Stimulated activated CD8-positive, alpha-beta memory T cell treated with anti-CD3 and anti-CD28 coated beads, Interleukin-15, amount 100 ng/mL, for 24 hours (primary cell): Measurements from ENCODE around the gene CYB561D2.

Source experiments
- DNase-seq: peaks from one replicate; pipeline ENCODE4 v3.0.0-alpha.2; 2020; ENCODE audit warnings: low read depth

The CYB561D2 gene

DNA sequence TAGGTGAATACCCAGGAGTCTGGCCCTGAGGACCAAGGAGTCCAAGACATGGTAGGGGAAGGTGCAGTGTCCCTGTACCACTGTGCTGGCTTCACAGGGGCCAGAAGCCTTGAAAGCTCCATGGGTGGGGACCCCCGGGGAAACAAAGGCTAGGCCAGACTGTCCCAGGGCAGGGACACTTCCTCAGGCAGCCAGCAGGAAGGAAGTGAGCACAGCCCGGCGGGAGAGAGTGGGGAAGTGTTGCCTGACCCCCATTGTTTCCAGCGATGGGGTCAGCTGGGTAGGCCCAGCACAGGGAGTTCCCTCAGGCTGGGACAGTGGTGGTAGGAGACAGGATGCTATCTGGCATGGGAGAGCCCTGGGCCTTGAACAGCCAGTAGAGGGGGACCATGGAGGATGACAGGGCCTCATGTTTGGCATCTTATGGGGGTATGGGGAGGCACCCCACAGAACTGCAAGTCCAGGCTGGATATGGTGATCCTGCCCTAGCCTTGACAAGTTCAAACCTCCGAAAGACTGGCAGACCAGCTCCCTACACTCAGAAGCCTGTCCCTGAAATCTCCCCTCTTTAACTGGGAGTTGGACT lies 27.0 kb upstream of the CYB561D2 start:
- no peak for DNase-seq

DNA sequence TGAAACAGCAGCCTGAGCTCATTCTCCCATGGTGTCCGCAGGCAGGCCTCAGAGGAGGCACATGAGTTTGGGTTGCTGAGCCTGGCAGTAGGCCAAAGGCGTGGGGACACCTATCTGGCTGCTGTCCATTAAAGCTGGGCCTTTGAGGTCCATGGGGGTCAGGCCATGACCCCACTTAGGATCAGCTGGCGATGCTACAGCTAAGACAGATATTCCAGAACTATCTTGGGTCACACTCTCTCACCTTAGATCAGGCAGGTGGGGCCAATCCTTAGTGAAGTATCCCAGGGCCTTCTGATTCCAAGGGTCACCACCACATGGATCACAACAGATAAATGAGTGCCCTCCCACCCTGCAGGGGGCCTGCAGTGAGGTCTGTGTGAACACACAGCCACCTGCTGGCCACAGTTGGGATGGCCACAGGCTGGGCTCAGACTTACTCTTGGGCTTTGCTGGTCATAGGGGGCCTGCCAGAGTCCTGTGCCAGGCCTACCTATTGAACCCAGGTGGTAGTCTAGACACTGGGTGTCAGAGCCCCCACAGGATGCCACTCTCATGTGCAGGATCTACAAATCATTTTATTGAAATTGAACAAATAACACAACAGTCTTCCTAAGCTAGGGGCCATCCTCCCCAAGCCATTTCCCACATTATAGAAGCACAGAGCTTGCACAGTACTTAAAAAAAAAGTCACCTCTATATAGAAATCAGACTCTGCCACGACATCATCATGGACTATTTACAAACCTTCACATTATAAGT lies 26.1 kb upstream of the CYB561D2 start:
- DNase-seq = peak; percentile 26

DNA sequence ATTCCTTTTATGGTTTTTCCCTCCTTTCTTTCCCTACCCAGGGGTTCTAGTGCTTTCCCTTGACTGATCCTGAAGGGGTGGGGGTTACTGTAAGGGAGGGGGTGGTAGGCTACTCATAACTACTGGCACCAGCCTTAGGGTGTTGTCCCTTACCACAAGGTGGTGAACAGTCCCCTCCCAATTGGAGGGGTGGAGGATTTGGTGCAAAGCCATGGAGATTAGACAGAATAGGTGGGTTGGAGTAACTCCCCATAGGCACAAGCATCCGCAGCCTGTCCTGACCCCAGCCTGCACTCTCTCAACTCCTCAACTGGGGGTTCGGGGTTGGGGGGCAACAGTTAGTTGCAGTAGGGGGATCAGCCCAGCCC lies 25.6 kb upstream of the CYB561D2 start:
- no peak for DNase-seq

DNA sequence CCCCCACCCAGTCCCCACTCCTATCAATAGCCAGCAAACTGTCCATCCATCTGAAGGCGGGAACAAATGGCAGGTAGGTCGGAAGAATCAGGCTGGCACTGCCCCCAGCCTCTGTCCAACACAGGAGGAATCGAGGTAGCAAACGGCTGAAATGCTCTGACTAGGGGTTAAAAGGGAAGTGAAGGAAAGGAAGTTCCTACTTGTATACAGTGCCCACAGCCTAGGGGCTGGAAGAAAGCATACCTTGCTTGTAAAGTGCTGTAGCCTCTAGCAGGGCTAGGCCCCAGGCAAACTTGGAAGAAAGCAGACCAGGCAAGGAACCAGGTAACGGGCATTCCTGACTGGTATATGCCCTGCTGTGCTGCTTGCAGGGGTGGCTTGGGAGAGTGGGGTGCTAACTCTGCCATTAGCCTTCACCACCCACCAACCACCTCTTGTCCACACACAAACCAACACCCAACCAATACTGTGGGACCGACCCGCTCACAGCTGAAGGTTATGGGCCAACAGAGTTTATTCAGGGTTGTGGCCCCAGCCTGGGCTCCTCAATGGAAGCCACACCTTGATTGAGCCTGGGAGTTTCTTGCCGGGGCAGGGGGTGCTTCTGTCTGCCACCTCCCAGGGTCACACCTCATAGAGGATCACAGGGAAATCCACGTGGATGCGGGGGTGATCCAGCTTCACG lies 25.0 kb upstream of the CYB561D2 start:
- no peak for DNase-seq

DNA sequence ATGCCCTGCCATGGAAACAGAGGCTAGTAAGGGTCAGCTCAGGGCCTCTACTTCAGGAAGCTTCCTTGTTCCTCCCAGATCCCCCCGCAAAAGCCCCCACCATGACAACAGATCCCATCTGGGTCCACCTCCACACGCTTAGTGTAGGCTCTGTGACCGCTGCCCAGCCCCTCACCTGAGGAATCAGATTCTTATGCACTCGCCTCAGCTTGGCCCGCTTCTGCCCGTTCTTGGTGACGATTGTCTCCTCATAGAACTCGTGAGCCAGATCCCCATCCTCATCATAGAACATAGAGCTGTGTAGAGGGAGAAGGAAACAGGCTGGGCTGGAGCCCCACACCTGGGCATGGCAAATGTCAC lies 24.5 kb upstream of the CYB561D2 start:
- DNase-seq = no peak

DNA sequence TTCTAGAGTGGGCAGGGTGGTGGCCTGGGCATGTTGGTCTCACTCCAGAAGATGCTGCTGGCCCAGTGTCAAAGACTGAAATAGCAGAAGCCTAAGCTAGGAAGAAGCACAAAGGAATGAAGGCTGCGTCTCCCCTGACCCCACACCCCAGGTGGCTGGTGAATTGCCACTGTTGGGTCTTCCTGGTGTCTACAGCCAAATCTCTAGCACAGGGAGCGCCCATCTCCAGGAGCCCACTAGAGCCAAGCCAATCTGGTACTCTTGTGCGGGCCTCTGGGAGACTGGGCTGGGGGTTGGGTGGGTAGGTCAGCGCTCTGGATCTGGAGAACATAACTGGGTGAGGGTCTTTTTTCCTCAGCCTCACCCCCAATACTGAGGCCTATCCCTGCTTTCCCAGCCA lies 23.5 kb upstream of the CYB561D2 start:
- DNase-seq = no peak

DNA sequence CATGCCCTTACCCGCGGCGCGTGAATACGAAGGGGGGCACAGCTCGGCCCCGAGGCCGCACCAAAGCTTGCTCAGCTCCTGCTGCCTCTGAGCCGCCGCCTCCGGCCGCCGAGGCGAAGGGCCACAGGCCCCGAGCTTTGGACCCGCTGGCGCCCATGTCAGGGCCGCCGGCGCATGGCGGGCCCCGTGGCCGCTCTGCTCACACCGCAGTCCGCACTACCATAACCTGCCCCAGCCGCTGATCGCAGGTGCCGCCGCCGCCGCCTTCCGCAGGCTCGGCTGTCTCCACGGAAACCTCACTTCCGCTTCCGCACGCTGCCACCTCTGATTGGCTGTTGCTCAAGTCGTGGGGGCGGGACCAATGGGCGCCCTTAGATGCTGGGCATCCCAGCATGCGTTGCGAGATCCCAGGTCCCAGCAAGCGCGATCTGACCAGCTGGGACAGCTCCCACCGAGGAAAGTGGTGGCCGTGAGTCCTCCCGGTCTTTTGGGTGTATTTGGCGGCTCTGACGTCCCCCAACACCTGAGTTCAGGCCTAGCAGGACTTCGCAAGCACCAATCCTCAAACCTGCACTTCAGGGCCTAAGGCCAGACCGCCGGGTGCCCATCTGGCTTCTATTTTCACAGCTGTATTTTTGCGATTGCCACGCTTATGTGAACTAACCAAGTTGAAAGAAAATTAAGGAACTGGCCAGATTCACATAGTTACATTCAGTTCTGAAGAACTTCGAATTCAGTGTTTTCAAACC lies 22.5 kb upstream of the CYB561D2 start, which contains the start of gene TUSC2:
TSS of gene TUSC2 (minus strand) at position 281 of the 749 bp plus-strand sequence. CDS start at position 157, 124 bp downstream.
- peak; percentile 79 for DNase-seq

DNA sequence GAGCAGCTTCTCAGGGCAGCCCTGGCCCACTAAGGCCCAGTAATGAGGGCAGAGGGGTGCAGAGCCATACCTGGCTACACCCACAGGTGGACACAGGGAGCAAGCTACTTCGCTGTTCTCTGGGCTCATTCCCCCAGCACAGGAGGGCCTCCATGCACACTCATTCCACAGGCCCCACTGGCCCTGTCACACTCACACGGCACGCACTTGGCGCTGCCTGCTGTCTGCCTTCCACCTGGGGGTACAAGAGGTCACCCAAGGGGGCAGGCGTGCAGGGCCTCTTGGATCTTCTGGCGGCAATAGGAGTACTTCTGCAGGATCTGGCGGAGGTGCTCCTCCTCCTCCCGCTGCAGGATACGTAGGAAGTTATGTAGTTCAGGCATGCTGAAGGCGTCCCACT lies 20.3 kb upstream of the CYB561D2 start:
- DNase-seq = no peak

DNA sequence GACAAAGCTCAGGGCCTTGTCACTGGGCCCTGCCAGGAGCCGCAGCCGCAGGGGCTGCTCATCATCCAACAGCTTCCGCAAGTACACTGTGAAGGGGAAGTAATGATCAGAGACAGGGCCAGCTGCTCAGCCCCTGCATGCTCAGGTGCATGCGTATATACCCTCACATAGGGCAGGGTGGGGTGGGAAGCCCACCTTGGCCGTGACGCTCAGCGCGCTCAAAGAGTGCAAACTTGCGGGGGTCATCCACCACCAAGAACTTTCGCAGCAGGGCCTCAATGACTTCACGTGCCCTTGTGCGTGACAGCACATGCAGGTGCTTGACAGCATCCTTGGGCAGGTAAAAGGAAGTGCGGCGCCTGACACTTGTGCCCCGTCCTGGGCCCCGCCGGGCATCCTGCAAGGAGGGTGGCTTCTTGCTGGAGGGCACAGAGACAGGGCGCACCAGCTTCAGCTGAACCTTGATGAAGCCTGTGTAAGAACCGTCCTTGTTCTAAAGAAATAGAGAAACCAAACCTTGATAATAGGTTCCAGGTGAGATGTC lies 19.2 kb upstream of the CYB561D2 start:
- DNase-seq = no peak

DNA sequence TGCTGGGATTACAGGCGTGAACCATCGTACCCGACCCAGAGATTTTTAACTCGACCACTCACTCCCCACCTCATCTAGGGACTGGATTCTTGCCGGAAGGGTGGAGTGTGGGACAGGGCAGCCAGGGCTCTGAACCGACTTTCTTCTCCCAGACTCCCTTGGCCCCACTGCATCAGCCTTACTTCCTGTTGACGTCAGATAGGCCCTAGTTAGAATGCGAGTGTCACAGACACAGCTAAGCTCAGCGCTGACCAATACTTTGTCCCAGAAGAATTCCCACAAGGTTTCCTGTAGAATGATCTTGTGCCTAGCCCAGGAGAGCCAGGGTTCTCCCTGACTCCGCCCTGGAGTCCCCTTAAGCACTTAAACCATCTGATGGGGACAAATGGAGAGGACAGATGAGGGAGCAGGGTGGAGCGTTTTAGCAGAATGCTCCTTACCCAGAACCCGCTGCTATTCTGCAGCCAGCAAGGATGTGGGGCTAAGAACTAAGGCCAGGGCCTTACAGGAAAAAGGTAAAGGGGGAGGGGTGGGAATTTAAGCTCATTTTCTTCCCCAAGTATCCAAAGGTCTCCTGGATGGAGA lies 16.8 kb upstream of the CYB561D2 start:
- no peak for DNase-seq

DNA sequence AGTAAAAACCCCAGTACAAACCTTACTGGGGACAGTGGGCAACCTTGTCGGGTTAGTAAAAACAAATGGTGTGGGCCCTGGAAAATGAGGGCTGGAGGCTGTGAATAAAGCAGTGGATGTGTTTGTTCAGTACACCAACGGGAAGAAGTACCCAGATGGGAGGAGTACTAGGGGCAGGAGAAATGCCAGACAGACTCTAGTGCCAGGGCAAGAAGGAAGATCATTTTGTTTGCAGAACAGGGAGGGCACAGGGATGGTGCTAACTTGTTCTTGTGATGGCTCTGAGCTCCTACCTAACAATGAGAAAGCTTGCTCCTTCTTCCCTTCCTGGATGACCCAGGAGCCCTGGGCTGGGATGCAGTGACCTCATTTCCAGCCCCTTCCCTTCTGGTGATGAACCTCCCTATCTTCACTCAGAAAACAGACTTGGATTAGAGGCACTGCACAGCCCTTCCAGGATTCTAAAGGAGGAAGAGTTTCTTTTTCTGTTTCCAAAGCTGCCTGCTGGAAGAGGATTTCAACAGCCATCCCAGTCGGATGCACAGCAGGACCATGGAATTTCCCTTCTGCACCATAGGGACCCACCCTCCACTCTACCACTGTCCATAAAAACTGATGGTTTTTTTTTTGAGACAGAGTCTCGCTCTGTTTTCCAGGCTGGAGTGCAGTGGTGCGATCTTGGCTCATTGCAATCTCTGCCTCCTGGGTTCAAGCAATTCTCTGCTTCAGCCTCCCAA lies 16.2 kb upstream of the CYB561D2 start:
- DNase-seq = no peak

DNA sequence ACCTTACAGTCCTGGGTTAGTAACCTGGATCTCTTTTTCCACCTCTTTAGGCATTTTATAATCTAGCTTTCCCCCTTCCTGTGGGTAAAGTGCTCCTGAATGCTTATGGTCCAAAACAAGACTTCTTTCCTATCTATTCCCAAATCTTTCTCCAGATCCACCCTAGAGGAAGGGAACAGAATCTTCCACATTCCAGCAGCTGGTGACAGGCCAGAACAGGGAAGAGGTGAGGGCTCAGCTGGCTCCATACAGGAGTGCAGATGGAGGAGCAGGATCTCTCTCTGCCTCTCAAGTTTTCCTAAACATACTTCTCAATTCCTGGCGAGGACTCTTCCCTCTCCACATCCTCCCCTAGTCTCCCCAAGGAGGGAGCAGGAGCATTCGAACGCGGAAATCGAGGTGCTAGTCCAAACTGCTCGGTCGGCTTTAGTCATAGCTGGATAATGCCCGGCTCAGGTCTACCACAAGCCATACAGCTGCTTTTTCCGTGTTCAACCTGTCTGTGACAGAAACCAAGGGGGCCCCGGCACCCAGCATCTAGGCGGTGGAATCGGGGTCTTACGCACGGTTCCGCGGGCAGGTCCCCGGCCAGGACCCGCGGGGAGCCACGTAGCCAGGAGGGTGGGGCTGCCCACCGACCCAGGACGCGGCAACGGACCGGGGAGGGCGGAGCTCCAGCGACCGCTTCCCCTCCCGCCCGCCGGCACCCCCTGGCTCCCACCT lies 14.0 kb upstream of the CYB561D2 start:
- DNase-seq = no peak

DNA sequence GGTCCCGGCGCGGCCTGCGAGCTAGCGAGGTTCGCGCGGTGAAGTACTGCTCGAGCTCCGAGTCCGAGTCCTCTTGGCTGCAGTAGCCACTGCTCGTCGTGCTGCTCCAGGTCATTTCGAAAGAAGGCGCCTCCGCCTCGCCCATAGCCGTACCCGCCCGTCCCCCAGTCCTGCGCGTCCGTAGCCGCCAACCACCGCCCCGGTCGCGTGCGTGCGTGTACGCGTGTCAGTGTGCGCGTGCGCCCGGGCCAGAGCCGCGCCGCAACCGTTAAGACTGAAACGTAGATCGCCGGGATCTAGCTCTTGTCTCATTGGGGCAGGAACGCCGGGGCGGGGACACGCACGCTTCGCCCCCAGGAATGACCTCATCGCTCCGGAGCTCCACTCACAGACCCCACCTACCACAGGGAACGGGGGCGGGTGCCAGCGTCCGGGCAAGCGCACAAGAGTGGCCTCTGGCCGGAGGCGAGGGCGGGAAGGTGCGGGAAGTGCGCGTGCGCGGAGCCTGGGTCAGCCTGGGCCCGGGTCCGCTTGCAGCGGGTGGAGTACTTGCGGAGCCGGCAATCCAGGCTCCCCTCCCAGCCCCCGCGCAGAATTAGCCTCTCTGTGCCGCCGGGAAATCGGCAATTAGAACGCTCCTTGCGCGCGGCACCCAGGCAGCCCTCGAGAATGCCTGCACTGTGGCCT lies 13.3 kb upstream of the CYB561D2 start:
- DNase-seq = peak; percentile 85

DNA sequence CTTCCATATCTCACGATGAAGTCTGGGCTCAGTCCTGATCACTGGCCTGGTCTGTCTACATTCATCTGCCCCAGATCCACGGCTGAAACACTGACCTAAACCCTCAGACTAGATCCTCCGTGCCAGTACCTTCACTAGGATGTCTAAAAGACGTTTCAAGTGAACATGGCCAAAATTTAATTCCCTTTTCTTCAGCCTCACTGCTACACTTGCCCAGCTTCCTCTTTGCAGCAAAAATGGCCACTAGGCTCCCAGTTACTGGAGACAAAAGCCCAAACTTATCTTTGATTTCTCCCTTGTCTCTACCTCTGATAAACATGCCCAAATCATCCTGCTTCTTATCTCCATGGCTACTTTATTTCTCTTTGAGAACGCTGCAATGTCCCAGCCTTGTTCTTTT lies 11.7 kb upstream of the CYB561D2 start:
- DNase-seq = no peak

DNA sequence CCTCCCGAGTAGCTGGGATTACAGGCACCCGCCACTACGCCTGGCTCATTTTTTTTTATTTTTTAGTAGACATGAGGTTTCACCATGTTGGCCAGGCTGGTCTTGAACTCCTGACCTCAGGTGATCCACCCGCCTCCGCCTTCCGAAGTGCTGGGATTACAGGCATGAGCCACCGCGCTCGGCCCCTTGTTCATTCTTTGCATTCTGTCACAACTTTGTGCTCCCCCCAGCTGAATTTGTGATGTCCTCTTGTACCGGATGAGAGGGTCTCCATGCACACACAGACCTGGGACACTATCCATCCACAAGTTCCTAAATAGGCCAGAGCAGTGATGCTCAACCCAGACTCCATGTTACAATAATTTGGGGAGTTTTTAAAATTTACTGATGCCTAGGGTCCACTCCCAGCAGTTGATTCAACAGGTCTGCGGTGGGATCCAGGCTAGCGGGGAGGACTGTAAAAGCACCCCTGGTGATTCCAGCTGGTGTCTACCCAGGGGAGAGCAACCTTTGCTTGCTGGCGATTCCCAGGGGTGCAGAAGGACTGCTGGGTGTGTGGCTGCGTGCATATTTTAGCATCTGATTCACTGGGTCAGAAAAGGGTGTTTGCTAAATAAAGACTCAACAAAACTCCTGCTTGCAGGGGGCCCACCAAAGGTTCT lies 11.0 kb upstream of the CYB561D2 start:
- no peak for DNase-seq

DNA sequence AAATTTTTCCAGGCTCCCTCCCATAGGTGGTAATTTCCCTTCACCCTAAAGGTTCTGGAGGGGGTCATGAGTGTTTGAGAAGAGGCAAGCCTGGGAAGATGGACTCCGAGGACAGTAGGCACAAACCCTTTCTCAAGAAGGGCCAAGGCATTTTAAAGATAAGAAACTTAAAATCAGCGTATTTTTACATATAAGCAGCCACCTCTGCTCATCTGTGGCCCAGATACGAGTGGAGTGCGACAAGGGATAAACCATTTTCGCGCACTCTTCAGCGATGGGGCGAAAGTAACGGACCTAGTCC lies 10.6 kb upstream of the CYB561D2 start:
- DNase-seq = no peak

DNA sequence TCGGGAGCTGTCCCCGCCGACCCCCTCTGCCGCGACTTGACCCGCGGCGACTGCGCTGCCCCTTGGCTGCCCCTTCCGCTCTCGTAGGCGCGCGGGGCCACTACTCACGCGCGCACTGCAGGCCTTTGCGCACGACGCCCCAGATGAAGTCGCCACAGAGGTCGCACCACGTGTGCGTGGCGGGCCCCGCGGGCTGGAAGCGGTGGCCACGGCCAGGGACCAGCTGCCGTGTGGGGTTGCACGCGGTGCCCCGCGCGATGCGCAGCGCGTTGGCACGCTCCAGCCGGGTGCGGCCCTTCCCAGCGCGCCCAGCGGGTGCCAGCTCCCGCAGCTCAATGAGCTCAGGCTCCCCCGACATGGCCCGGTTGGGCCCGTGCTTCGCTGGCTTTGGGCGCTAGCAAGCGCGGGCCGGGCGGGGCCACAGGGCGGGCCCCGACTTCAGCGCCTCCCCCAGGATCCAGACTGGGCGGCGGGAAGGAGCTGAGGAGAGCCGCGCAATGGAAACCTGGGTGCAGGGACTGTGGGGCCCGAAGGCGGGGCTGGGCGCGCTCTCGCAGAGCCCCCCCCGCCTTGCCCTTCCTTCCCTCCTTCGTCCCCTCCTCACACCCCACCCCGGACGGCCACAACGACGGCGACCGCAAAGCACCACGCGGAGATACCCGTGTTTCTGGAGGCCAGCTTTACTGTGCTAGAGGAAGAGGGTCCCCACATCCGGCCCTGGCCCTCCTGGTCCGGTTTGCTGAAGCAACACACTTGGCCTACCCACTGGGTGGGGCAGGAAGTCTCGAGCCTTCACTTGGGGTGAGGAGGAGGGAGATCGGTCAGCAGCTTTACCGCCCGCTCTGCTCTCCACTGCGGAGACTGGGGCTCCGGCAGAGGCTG lies 10.0 kb upstream of the CYB561D2 start, which contains the start of gene RASSF1:
TSS of gene RASSF1 (minus strand) at position 389 of the 882 bp plus-strand sequence. CDS start at position 358, 31 bp downstream.
- no peak for DNase-seq

DNA sequence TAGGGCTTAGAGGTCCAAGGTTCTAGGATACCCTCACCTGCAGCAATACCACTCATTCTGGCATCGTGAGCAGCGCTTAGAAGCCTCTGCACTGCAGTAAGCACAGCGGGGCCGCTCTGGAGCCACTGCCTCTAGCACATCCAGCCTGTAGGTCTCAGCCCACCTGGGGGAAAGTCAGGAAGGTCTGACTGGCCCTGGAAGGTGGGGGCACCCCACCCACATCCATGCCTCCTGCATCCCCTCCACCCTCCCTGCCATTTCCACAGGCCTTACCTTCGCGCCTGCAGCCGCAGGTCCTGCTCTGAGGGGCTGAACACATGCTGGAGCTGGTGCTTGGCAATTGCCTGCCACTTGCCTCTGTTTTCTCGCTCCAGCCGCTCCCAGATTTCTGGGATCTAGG lies 9.1 kb upstream of the CYB561D2 start:
- no peak for DNase-seq
